ENCODE data around the gene FLNA.

Gene FLNA

GRCh38 chrX:154307202-154307601 lies 67.2 kb downstream of the FLNA start:
- TF ChIP-seq GABPA (IDR thresholded peaks at IDR 0.05; ENCODE audit: low read depth) (no peak), SPI1 (IDR thresholded peaks at IDR 0.05; ENCODE audit: borderline replicate concordance, low read depth) (no peak), REST (IDR thresholded peaks at IDR 0.05; ENCODE audit: insufficient replicate concordance, low read depth) (no peak), POLR2AphosphoS5 (IDR thresholded peaks at IDR 0.05; ENCODE audit: low read depth) (no peak), CTCF (IDR thresholded peaks at IDR 0.05; ENCODE audit: insufficient read depth, low read length) (no peak)
- H3K27ac ChIP-seq (replicated peaks): no peak overlapping the region
- no peaks in the 10 kb centered on the region for H3K27me3 ChIP-seq (ENCODE audit: insufficient read depth, poor library complexity, severe bottlenecking)
- no peak for DNase-seq (ENCODE audit: low read depth in 1 of 2, low spot score in 1 of 2)
- H3K4me3 ChIP-seq (replicated peaks; ENCODE audit: insufficient read depth, low read length): no peak overlapping the region

GRCh38 chrX:154305541-154306205 lies 68.8 kb downstream of the FLNA start:
- H3K27me3 ChIP-seq (ENCODE audit: insufficient read depth, poor library complexity, severe bottlenecking): no peaks in the 10 kb centered on the region
- no peak overlapping the region for H3K27ac ChIP-seq (replicated peaks)
- TF ChIP-seq CTCF (IDR thresholded peaks at IDR 0.05; ENCODE audit: insufficient read depth, low read length) (no peak), GABPA (IDR thresholded peaks at IDR 0.05; ENCODE audit: low read depth) (no peak), REST (IDR thresholded peaks at IDR 0.05; ENCODE audit: insufficient replicate concordance, low read depth) (no peak), POLR2AphosphoS5 (IDR thresholded peaks at IDR 0.05; ENCODE audit: low read depth) (no peak), SPI1 (IDR thresholded peaks at IDR 0.05; ENCODE audit: borderline replicate concordance, low read depth) (no peak)
- no peak overlapping the region for H3K4me3 ChIP-seq (replicated peaks; ENCODE audit: insufficient read depth, low read length)
- DNase-seq (ENCODE audit: low read depth in 1 of 2, low spot score in 1 of 2): no peak

- no peak for TF ChIP-seq CTCF (IDR thresholded peaks at IDR 0.05; ENCODE audit: insufficient read depth, low read length)
- TF ChIP-seq REST (IDR thresholded peaks at IDR 0.05; ENCODE audit: insufficient replicate concordance, low read depth): no peak
- TF ChIP-seq SPI1 (IDR thresholded peaks at IDR 0.05; ENCODE audit: borderline replicate concordance, low read depth): no peak
- no peak for TF ChIP-seq GABPA (IDR thresholded peaks at IDR 0.05; ENCODE audit: low read depth)
- TF ChIP-seq POLR2AphosphoS5 (IDR thresholded peaks at IDR 0.05; ENCODE audit: low read depth): no peak
- Histone ChIP-seq H3K27ac (replicated peaks) (no peak overlapping the region), H3K27me3 (ENCODE audit: insufficient read depth, poor library complexity, severe bottlenecking) (no peaks in the 10 kb centered on the region), H3K4me3 (replicated peaks; ENCODE audit: insufficient read depth, low read length) (no peak overlapping the region)
- DNase-seq (ENCODE audit: low read depth in 1 of 2, low spot score in 1 of 2): no peak
Measured at GRCh38 chrX:154304846-154305245, 69.6 kb downstream of the FLNA start.

All from HL-60 (cell line).